CD4-positive, alpha-beta T cell (primary cell): Measurements from ENCODE around the gene MYBPH. TPM values are rescaled to one million over a fixed set of nuclear protein-coding genes. Genes with fewer than 3 reads are reported as not detected.

Experiments used
- ATAC-seq: fragments of 200-7000 bp; cut with Tn5 transposase; one replicate; pipeline ENCODE4 v1.10.0; 2022; ENCODE audit warnings: mild to moderate bottlenecking; ENCODE audit not compliant: poor library complexity
- CTCF ChIA-PET: fragments of 350-600 bp; sonication (Branson Sonifier 250); formaldehyde crosslinking; loops from one replicate; lab custom pipeline; 2021; ENCODE audit warnings: antibody characterized with exemption, inconsistent platforms; lab: Charles Lee
- POLR2A ChIA-PET: fragments of 350-600 bp; sonication (Branson Sonifier 250); formaldehyde crosslinking; loops from one replicate; lab custom pipeline; 2021; ENCODE audit warnings: antibody characterized with exemption, inconsistent platforms; lab: Charles Lee
- DNase-seq, 14 experiments: peaks; one replicate each; pipeline ENCODE4 v3.0.0-alpha.2; 2013 to 2020; ENCODE audit warnings: mixed read lengths in 2 of 14
- H3K27ac ChIP-seq, 2 donors: one replicate each; pipeline versions ENCODE4 v1.5.1 to v1.7.0; 2013; ENCODE audit warnings: low read length in 2 of 2, low read depth in 1 of 2, mild to moderate bottlenecking in 1 of 2
- H3K27me3 ChIP-seq, 2 experiments: 1 replicate in 1 of 2; 2 replicates in 1 of 2; pipeline versions ENCODE4 v1.6.1 to v1.7.0; 2013; ENCODE audit warnings: low read length in 2 of 2, control low read depth in 1 of 2, mild to moderate bottlenecking in 1 of 2, moderate library complexity in 1 of 2; ENCODE audit not compliant: insufficient read depth in 2 of 2, control insufficient read depth in 1 of 2
- H3K36me3 ChIP-seq: one replicate; pipeline ENCODE4 v1.6.1; 2013; ENCODE audit warnings: low read length, control low read depth; ENCODE audit not compliant: insufficient read depth
- H3K4me1 ChIP-seq: one replicate; pipeline ENCODE4 v1.6.1; 2013; ENCODE audit warnings: low read length, control low read depth; ENCODE audit not compliant: insufficient read depth
- H3K4me3 ChIP-seq: one replicate; pipeline ENCODE4 v1.5.1; 2013; ENCODE audit warnings: mild to moderate bottlenecking, low read length, moderate library complexity
- H3K9me3 ChIP-seq, 2 experiments: 1 replicate in 1 of 2; 2 replicates in 1 of 2; pipeline versions ENCODE4 v1.6.1 to v1.7.0; 2013; ENCODE audit warnings: low read length in 2 of 2, mild to moderate bottlenecking in 2 of 2, control low read depth in 1 of 2, moderate library complexity in 1 of 2; ENCODE audit not compliant: control insufficient read depth in 1 of 2, insufficient read depth in 1 of 2
- H3K27ac Mint-ChIP-seq: one replicate; pipeline ENCODE4 v1.8.0; 2020; ENCODE audit warnings: mixed read lengths
- H3K27me3 Mint-ChIP-seq: one replicate; pipeline ENCODE4 v1.8.0; 2021; ENCODE audit warnings: mixed read lengths
- H3K36me3 Mint-ChIP-seq: one replicate; pipeline ENCODE4 v1.8.0; 2021; ENCODE audit warnings: low read depth, mixed read lengths
- H3K4me1 Mint-ChIP-seq: one replicate; pipeline ENCODE4 v1.8.0; 2021; ENCODE audit warnings: low read depth, mixed read lengths
- H3K4me3 Mint-ChIP-seq: one replicate; pipeline ENCODE4 v1.8.0; 2020; ENCODE audit warnings: mild to moderate bottlenecking, mixed read lengths
- H3K9me3 Mint-ChIP-seq: one replicate; pipeline ENCODE4 v1.8.0; 2020; ENCODE audit warnings: mixed read lengths
- CTCF ChIP-seq: fragments of 200-600 bp; IDR thresholded peaks from one replicate; pipeline ENCODE4 v1.8.0; 2022; ENCODE audit warnings: antibody characterized with exemption, mild to moderate bottlenecking
- intact Hi-C, 2 experiments: fragments of 100-400 bp; cut with DNase I in 1 of 2; cut with micrococcal nuclease in 1 of 2; formaldehyde crosslinking; loops; one replicate each; pipeline versions ENCODE4 v1.15.1 to v1.9.0; 2023 to 2025; cut with DNase I, micrococcal nuclease
- total RNA-seq, 174 experiments: library from RNA in 2 of 174; stranded (reverse) in 2 of 174; gene quantifications; one replicate each; pipeline ENCODE4 v1.2.3 and lab custom pipeline; 2021 to 2026

The MYBPH gene
- total RNA-seq, 2 experiments from 2014 or later = not detected

GRCh38 chr1:203148579-203148978, 27.0 kb downstream of the MYBPH start:
- H3K36me3 ChIP-seq = no peaks in the 10 kb centered on the region
- H3K9me3 ChIP-seq = no peaks in the 10 kb centered on the region
- DNase-seq (no peak), ATAC-seq (no peak)
- Mint-ChIP-seq H3K9me3 (no peaks in the 10 kb centered on the region), H3K4me1 (no peaks in the 10 kb centered on the region), H3K36me3 (no peaks in the 10 kb centered on the region), H3K4me3 (no peak overlapping the region), H3K27me3 (no peaks in the 10 kb centered on the region), H3K27ac (no peak overlapping the region)
- POLR2A ChIA-PET = no interaction called here
- intact Hi-C loops = no loop called here
- TF ChIP-seq CTCF = no peak
- no peaks in the 10 kb centered on the region for H3K4me1 ChIP-seq
- no peak overlapping the region for H3K27ac ChIP-seq
- no peak overlapping the region for H3K4me3 ChIP-seq
- H3K27me3 ChIP-seq = no peaks in the 10 kb centered on the region
- CTCF ChIA-PET = no interaction called here

GRCh38 chr1:203148127-203148526, 27.5 kb downstream of the MYBPH start:
- intact Hi-C loops = no loop called here
- H3K36me3 ChIP-seq = no peaks in the 10 kb centered on the region
- ATAC-seq = no peak
- no peaks in the 10 kb centered on the region for H3K36me3 Mint-ChIP-seq
- no peaks in the 10 kb centered on the region for H3K4me1 Mint-ChIP-seq
- H3K27me3 Mint-ChIP-seq = no peaks in the 10 kb centered on the region
- H3K9me3 Mint-ChIP-seq = no peaks in the 10 kb centered on the region
- ChIA-PET POLR2A (no interaction called here), CTCF (no interaction called here)
- no peak overlapping the region for H3K4me3 Mint-ChIP-seq
- H3K27me3 ChIP-seq = peaks cover 0 to 1% of the 10 kb centered on the region in 2 experiments
- no peak overlapping the region for H3K27ac Mint-ChIP-seq
- H3K4me1 ChIP-seq = no peaks in the 10 kb centered on the region
- no peak for TF ChIP-seq CTCF
- no peak overlapping the region for H3K27ac ChIP-seq
- H3K4me3 ChIP-seq = no peak overlapping the region
- DNase-seq = no peak
- H3K9me3 ChIP-seq = peaks cover 0 to under 1% of the 10 kb centered on the region in 2 experiments

GRCh38 chr1:203147376-203147775, 28.2 kb downstream of the MYBPH start:
- intact Hi-C loops = no loop called here
- peaks cover 0 to 7% of the 10 kb centered on the region in 2 experiments for H3K9me3 ChIP-seq
- H3K4me1 ChIP-seq = no peaks in the 10 kb centered on the region
- H3K27me3 Mint-ChIP-seq = no peaks in the 10 kb centered on the region
- H3K36me3 ChIP-seq = no peaks in the 10 kb centered on the region
- H3K4me1 Mint-ChIP-seq = no peaks in the 10 kb centered on the region
- ChIA-PET POLR2A (no interaction called here), CTCF (no interaction called here)
- no peak overlapping the region for H3K4me3 ChIP-seq
- peaks cover 0 to 2% of the 10 kb centered on the region in 2 experiments for H3K27me3 ChIP-seq
- H3K9me3 Mint-ChIP-seq = no peaks in the 10 kb centered on the region
- no peak for ATAC-seq
- H3K27ac Mint-ChIP-seq = no peak overlapping the region
- no peak for TF ChIP-seq CTCF
- no peak overlapping the region for H3K4me3 Mint-ChIP-seq
- H3K27ac ChIP-seq = no peak overlapping the region
- no peaks in the 10 kb centered on the region for H3K36me3 Mint-ChIP-seq
- DNase-seq = no peak
